ENCODE data around the gene DZANK1. TPM values are rescaled to one million over a fixed set of nuclear protein-coding genes. Genes with fewer than 3 reads are reported as not detected.

Gene DZANK1
- total RNA-seq, 1 experiment from 2014 or later: 1.7 TPM

GRCh38 chr20:18488301-18488700, 21.5 kb upstream of the DZANK1 start:
- Histone ChIP-seq H3K4me3 (replicated peaks in 1 of 2; ENCODE audit: low read depth in 1 of 2, low read length in 2 of 2) (no peak overlapping the region), H2AFZ (ENCODE audit: low read depth, low read length, poor library complexity, severe bottlenecking) (no peak overlapping the region), H3K4me2 (ENCODE audit: low read length) (no peak overlapping the region), H3K9me2 (ENCODE audit: insufficient read depth) (no peaks in the 10 kb centered on the region), H3K36me3 (ENCODE audit: control insufficient read depth in 1 of 2, insufficient read depth in 2 of 2, low read length in 2 of 2) (peaks cover 23 to 27% of the 10 kb centered on the region in 2 experiments; a peak in 3 of 4 replicates), H3K79me2 (ENCODE audit: insufficient read depth, low read length) (no peaks in the 10 kb centered on the region), H3K27me3 (ENCODE audit: insufficient read depth, low read length) (no peaks in the 10 kb centered on the region), H3K9me3 (ENCODE audit: control insufficient read depth in 1 of 2, insufficient read depth in 1 of 2, low read depth in 1 of 2, low read length in 2 of 2) (no peaks in the 10 kb centered on the region), H3K9ac (ENCODE audit: low read length) (no peak overlapping the region), H3K27ac (ENCODE audit: low read depth, low read length) (no peak overlapping the region), H3K4me1 (ENCODE audit: control insufficient read depth in 1 of 2, insufficient read depth in 2 of 2, low read length in 2 of 2) (no peaks in the 10 kb centered on the region), H4K20me1 (ENCODE audit: insufficient read depth) (no peaks in the 10 kb centered on the region)
- DNase-seq (ENCODE audit: low read depth, low spot score) (no peak), ATAC-seq (no peak)
- no TSS peak for BruUV-seq (replicated peaks)
- ChIA-PET CTCF (no interaction called here), RAD21 (ENCODE audit: low non-redundant PET in 1 of 2, low total read pairs in 2 of 2, uncharacterized antibody in 2 of 2, unreplicated experiment in 2 of 2) (no interaction called here), POLR2A (no interaction called here)
- no peak for TF ChIP-seq SP1 (IDR thresholded peaks at IDR 0.05; ENCODE audit: low read depth)
- no peak for TF ChIP-seq CBX3 (IDR thresholded peaks at IDR 0.05; ENCODE audit: low read depth)
- no peak for TF ChIP-seq SRF (IDR thresholded peaks at IDR 0.05; ENCODE audit: low read depth)
- TF ChIP-seq POLR2AphosphoS5 (IDR thresholded peaks at IDR 0.05; ENCODE audit: low read depth, low read length): no peak
- no peak for TF ChIP-seq RAD21 (IDR thresholded peaks at IDR 0.05; ENCODE audit: low read depth)
- TF ChIP-seq JUND (IDR thresholded peaks at IDR 0.05): no peak
- intact Hi-C loops (cut with micrococcal nuclease): no loop called here

DNA sequence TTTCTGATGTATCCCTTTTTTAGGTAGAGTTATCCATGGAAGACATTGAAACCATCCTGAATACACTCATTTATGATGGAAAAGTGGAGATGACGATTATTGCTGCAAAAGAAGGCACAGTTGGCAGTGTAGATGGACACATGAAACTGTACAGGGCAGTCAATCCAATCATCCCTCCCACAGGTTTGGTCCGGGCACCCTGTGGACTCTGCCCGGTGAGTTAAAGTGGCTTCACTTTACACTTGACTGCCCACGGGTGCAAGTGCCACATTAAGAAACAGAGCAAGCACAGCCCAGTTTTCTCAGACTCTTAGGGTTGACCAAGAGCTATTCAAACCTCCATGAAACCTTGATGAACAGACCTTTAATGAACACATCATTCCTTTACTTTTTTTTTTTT, 14.8 kb upstream of the DZANK1 start:
- Histone ChIP-seq H3K27ac (ENCODE audit: low read depth, low read length) (no peak overlapping the region), H3K4me2 (ENCODE audit: low read length) (no peak overlapping the region), H3K9me2 (ENCODE audit: insufficient read depth) (no peaks in the 10 kb centered on the region), H2AFZ (ENCODE audit: low read depth, low read length, poor library complexity, severe bottlenecking) (no peak overlapping the region), H3K4me1 (ENCODE audit: control insufficient read depth in 1 of 2, insufficient read depth in 2 of 2, low read length in 2 of 2) (no peaks in the 10 kb centered on the region), H3K27me3 (ENCODE audit: insufficient read depth, low read length) (no peaks in the 10 kb centered on the region), H3K9me3 (ENCODE audit: control insufficient read depth in 1 of 2, insufficient read depth in 1 of 2, low read depth in 1 of 2, low read length in 2 of 2) (no peaks in the 10 kb centered on the region), H3K79me2 (ENCODE audit: insufficient read depth, low read length) (no peaks in the 10 kb centered on the region), H3K36me3 (ENCODE audit: control insufficient read depth in 1 of 2, insufficient read depth in 2 of 2, low read length in 2 of 2) (peaks cover 34 to 44% of the 10 kb centered on the region in 2 experiments; a peak in 3 of 4 replicates), H3K9ac (ENCODE audit: low read length) (no peak overlapping the region), H4K20me1 (ENCODE audit: insufficient read depth) (no peaks in the 10 kb centered on the region), H3K4me3 (replicated peaks in 1 of 2; ENCODE audit: low read depth in 1 of 2, low read length in 2 of 2) (no peak overlapping the region)
- ChIA-PET CTCF (no interaction called here), RAD21 (ENCODE audit: low non-redundant PET in 1 of 2, low total read pairs in 2 of 2, uncharacterized antibody in 2 of 2, unreplicated experiment in 2 of 2) (no interaction called here), POLR2A (no interaction called here)
- TF ChIP-seq EGR1 (IDR thresholded peaks at IDR 0.05; ENCODE audit: low read depth) (no peak), ELF1 (IDR thresholded peaks at IDR 0.05; ENCODE audit: borderline replicate concordance, low read depth) (no peak)
- TF ChIP-seq, protein P1, sequence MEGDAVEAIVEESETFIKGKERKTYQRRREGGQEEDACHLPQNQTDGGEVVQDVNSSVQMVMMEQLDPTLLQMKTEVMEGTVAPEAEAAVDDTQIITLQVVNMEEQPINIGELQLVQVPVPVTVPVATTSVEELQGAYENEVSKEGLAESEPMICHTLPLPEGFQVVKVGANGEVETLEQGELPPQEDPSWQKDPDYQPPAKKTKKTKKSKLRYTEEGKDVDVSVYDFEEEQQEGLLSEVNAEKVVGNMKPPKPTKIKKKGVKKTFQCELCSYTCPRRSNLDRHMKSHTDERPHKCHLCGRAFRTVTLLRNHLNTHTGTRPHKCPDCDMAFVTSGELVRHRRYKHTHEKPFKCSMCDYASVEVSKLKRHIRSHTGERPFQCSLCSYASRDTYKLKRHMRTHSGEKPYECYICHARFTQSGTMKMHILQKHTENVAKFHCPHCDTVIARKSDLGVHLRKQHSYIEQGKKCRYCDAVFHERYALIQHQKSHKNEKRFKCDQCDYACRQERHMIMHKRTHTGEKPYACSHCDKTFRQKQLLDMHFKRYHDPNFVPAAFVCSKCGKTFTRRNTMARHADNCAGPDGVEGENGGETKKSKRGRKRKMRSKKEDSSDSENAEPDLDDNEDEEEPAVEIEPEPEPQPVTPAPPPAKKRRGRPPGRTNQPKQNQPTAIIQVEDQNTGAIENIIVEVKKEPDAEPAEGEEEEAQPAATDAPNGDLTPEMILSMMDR (IDR thresholded peaks at IDR 0.05 in 2 of 3, conservative IDR thresholded peaks at IDR 0.05 in 1 of 3; ENCODE audit: borderline replicate concordance in 1 of 3, insufficient read depth in 1 of 3, low read depth in 2 of 3, low read length in 2 of 3): no peak
- no TSS peak for BruUV-seq (replicated peaks)
- ATAC-seq: no peak
- intact Hi-C loops (cut with micrococcal nuclease): no loop called here
- DNase-seq (ENCODE audit: low read depth, low spot score): no peak

Measured in HCT116 (cell line).